IPS-18c (cell line): ENCODE data around the gene PRRC2B.

Experiments used
- H3K4me3 ChIP-seq: 2 replicates; pipeline ENCODE4 v1.7.0; 2013; ENCODE audit warnings: low read depth, mild to moderate bottlenecking, low read length, moderate library complexity; ENCODE audit not compliant: insufficient read depth
- H3K9me3 ChIP-seq: one replicate; pipeline ENCODE4 v1.6.1; 2013; ENCODE audit warnings: mild to moderate bottlenecking, low read length, moderate library complexity; ENCODE audit not compliant: control insufficient read depth, insufficient read depth

PRRC2B gene

GRCh38 chr9:131402738-131403492 is 9.0 kb downstream of the PRRC2B start:
- Histone ChIP-seq H3K4me3 (no peak overlapping the region), H3K9me3 (no peaks in the 10 kb centered on the region)

- Histone ChIP-seq H3K4me3 (no peak overlapping the region), H3K9me3 (no peaks in the 10 kb centered on the region)
These were observed 9.5 kb downstream of the PRRC2B start for GRCh38 chr9:131403493-131403773.

- no peak overlapping the region for H3K4me3 ChIP-seq
- no peaks in the 10 kb centered on the region for H3K9me3 ChIP-seq
These were observed 10.7 kb downstream of the PRRC2B start for GRCh38 chr9:131404581-131404980.

- H3K9me3 ChIP-seq: no peaks in the 10 kb centered on the region
- H3K4me3 ChIP-seq: no peak overlapping the region
These were observed 11.1 kb downstream of the PRRC2B start for GRCh38 chr9:131404987-131405386.

GRCh38 chr9:131405428-131405827 is 11.5 kb downstream of the PRRC2B start:
- Histone ChIP-seq H3K4me3 (no peak overlapping the region), H3K9me3 (no peaks in the 10 kb centered on the region)

GRCh38 chr9:131405858-131406537 is 12.1 kb downstream of the PRRC2B start:
- no peak overlapping the region for H3K4me3 ChIP-seq
- H3K9me3 ChIP-seq: no peaks in the 10 kb centered on the region

- Histone ChIP-seq H3K9me3 (no peaks in the 10 kb centered on the region), H3K4me3 (no peak overlapping the region)
These were observed 12.9 kb downstream of the PRRC2B start for GRCh38 chr9:131406563-131407436.

GRCh38 chr9:131407717-131408195 is 13.9 kb downstream of the PRRC2B start:
- Histone ChIP-seq H3K4me3 (0 out of 2 replicates have a peak overlapping the region, but pooled peaks have one; percentile 5), H3K9me3 (no peaks in the 10 kb centered on the region)

GRCh38 chr9:131409458-131409992 is 15.6 kb downstream of the PRRC2B start:
- Histone ChIP-seq H3K4me3 (no peak overlapping the region), H3K9me3 (peaks cover 5% of the 10 kb centered on the region)

GRCh38 chr9:131410044-131410491 is 16.2 kb downstream of the PRRC2B start:
- Histone ChIP-seq H3K4me3 (no peak overlapping the region), H3K9me3 (peaks cover 7% of the 10 kb centered on the region)

- Histone ChIP-seq H3K9me3 (peaks cover 7% of the 10 kb centered on the region), H3K4me3 (no peak overlapping the region)
These were observed 18.1 kb downstream of the PRRC2B start for GRCh38 chr9:131411719-131412681.

GRCh38 chr9:131416509-131416908 is 22.6 kb downstream of the PRRC2B start:
- no peak overlapping the region for H3K4me3 ChIP-seq
- peaks cover 7% of the 10 kb centered on the region for H3K9me3 ChIP-seq

- peaks cover 7% of the 10 kb centered on the region for H3K9me3 ChIP-seq
- H3K4me3 ChIP-seq: no peak overlapping the region
These were observed 23.6 kb downstream of the PRRC2B start for GRCh38 chr9:131417264-131418142.

GRCh38 chr9:131418143-131419025 is 24.5 kb downstream of the PRRC2B start:
- no peak overlapping the region for H3K4me3 ChIP-seq

More at GRCh38 chr9:131418143-131419025, 24.5 kb downstream of the PRRC2B start:
- H3K9me3 ChIP-seq: peaks cover 5% of the 10 kb centered on the region
